DOHH2 (cell line): ENCODE data around the gene FUT8.

ENCODE experiments used
- EZH2phosphoT487 ChIP-seq: fragments of 200-600 bp; sonication (generic); IDR thresholded peaks from 2 replicates; pipeline ENCODE4 v1.6.1; 2017; ENCODE audit warnings: borderline replicate concordance, mild to moderate bottlenecking, antibody characterized with exemption, low read length, moderate library complexity, mixed read lengths
- TF ChIP-seq, protein P1 (sequence below): fragments of 200-600 bp; sonication (generic); IDR thresholded peaks from one replicate; pipeline ENCODE4 v1.5.1; 2014; ENCODE audit warnings: antibody characterized with exemption, mild to moderate bottlenecking, low read depth, low read length; ENCODE audit not compliant: poor library complexity, severe bottlenecking

GRCh38 chr14:65685572-65685971, 273.0 kb downstream of the FUT8 start:
- TF ChIP-seq, protein P1, sequence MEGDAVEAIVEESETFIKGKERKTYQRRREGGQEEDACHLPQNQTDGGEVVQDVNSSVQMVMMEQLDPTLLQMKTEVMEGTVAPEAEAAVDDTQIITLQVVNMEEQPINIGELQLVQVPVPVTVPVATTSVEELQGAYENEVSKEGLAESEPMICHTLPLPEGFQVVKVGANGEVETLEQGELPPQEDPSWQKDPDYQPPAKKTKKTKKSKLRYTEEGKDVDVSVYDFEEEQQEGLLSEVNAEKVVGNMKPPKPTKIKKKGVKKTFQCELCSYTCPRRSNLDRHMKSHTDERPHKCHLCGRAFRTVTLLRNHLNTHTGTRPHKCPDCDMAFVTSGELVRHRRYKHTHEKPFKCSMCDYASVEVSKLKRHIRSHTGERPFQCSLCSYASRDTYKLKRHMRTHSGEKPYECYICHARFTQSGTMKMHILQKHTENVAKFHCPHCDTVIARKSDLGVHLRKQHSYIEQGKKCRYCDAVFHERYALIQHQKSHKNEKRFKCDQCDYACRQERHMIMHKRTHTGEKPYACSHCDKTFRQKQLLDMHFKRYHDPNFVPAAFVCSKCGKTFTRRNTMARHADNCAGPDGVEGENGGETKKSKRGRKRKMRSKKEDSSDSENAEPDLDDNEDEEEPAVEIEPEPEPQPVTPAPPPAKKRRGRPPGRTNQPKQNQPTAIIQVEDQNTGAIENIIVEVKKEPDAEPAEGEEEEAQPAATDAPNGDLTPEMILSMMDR: no peak
- no peak for TF ChIP-seq EZH2phosphoT487
